Measurements from ENCODE around the gene FBP2.

The FBP2 gene

DNA sequence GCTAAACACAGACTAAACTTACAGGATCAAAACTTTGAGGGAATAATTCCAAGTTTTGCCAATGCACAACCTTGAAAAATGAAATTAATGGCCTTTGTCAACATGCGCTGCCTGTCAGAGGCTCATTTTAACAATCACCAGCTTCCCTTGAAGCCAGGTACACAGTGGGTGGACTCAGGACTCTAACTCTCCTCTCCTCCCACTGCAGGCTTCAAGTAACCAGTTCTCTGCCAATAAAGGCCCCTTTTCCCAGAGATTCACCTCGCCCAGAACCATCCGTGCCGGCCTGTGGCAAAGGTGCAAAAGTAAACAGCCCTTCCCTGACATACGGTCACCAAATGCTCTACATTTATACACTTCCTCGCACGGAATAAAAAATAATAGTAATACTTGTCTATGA lies 18.4 kb upstream of the FBP2 start:
- TF ChIP-seq, protein P1, sequence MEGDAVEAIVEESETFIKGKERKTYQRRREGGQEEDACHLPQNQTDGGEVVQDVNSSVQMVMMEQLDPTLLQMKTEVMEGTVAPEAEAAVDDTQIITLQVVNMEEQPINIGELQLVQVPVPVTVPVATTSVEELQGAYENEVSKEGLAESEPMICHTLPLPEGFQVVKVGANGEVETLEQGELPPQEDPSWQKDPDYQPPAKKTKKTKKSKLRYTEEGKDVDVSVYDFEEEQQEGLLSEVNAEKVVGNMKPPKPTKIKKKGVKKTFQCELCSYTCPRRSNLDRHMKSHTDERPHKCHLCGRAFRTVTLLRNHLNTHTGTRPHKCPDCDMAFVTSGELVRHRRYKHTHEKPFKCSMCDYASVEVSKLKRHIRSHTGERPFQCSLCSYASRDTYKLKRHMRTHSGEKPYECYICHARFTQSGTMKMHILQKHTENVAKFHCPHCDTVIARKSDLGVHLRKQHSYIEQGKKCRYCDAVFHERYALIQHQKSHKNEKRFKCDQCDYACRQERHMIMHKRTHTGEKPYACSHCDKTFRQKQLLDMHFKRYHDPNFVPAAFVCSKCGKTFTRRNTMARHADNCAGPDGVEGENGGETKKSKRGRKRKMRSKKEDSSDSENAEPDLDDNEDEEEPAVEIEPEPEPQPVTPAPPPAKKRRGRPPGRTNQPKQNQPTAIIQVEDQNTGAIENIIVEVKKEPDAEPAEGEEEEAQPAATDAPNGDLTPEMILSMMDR (IDR thresholded peaks at IDR 0.05; ENCODE audit: low read depth, low read length) = no peak
- no peaks in the 10 kb centered on the region for H3K36me3 ChIP-seq
- H3K4me1 ChIP-seq = peaks cover 15% of the 10 kb centered on the region

DNA sequence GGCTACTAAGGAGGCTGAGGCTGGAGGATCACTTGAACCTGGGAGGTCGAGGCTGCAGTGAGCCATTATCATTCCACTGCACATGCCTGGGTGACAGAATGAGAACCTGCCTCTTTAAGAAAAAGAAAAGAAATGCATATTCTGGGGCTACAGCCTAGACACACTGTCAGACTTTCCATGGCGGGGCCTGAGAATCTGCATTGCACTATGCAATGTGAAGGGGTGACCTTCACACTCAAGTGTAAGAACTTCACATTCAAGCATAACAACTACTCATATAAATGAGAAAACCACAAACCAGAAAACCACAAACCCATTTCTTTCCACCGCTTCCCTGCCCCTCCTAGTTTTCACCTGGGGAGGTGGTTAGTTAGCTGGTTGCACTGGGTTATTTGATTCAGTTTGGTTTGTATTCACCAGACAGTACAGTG lies 18.0 kb upstream of the FBP2 start:
- no peak overlapping the region for H3K4me3 ChIP-seq (ENCODE audit: low read depth, low read length)
- H3K4me1 ChIP-seq = peaks cover 15% of the 10 kb centered on the region
- H3K9me3 ChIP-seq = no peaks in the 10 kb centered on the region
- no peak for DNase-seq
- TF ChIP-seq, protein P1 (IDR thresholded peaks at IDR 0.05; ENCODE audit: low read depth, low read length) = no peak
- H3K36me3 ChIP-seq = no peaks in the 10 kb centered on the region
- no peaks in the 10 kb centered on the region for H3K27me3 ChIP-seq

More for the DNA sequence above, 18.4 kb upstream of the FBP2 start:
- H3K27me3 ChIP-seq = no peaks in the 10 kb centered on the region
- no peak overlapping the region for H3K4me3 ChIP-seq (ENCODE audit: low read depth, low read length)
- no peak for DNase-seq
- no peaks in the 10 kb centered on the region for H3K9me3 ChIP-seq

DNA sequence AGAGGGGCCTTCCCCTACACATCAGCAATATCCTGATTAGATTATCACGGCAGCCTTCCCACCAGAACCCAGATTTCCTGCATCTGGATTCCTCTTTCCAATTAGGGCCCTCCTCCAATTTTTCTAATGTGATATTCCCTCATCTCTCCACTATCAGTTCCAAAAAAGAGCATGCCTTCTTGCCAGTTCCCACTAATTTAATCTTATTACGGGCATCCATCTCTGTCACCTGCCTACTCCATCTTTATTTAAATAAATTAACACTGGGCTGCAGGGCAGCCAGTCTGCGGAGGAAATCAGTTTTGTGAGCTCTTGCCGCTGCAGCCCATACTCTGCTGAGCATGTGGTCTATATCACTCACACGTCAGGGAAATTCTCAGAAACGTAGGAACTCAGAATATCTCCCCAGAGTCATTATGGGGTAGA lies 16.6 kb upstream of the FBP2 start:
- TF ChIP-seq, protein P1 (IDR thresholded peaks at IDR 0.05; ENCODE audit: low read depth, low read length) = no peak
- Histone ChIP-seq H3K9me3 (no peaks in the 10 kb centered on the region), H3K27me3 (no peaks in the 10 kb centered on the region), H3K4me1 (peaks cover 15% of the 10 kb centered on the region), H3K36me3 (no peaks in the 10 kb centered on the region), H3K4me3 (ENCODE audit: low read depth, low read length) (peak overlapping the region; percentile 40)
- DNase-seq = peak; percentile 83

DNA sequence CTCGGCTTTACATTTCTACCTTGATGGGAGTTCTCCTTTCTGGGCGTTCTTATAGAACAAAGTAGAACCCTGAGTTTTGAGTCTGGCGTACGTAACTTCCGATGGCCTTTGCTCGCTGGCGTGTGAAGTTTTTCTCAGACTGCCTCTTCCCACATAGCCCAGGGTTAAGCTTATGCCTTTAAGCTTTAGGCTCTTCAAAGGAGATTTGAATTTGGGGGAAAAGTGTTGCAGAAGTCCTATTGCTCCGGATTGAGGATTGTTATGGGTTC lies 13.7 kb upstream of the FBP2 start:
- Histone ChIP-seq H3K27me3 (no peaks in the 10 kb centered on the region), H3K4me3 (ENCODE audit: low read depth, low read length) (no peak overlapping the region), H3K9me3 (no peaks in the 10 kb centered on the region), H3K4me1 (peaks cover 15% of the 10 kb centered on the region), H3K36me3 (no peaks in the 10 kb centered on the region)
- DNase-seq = no peak
- TF ChIP-seq, protein P1 (IDR thresholded peaks at IDR 0.05; ENCODE audit: low read depth, low read length) = no peak

DNA sequence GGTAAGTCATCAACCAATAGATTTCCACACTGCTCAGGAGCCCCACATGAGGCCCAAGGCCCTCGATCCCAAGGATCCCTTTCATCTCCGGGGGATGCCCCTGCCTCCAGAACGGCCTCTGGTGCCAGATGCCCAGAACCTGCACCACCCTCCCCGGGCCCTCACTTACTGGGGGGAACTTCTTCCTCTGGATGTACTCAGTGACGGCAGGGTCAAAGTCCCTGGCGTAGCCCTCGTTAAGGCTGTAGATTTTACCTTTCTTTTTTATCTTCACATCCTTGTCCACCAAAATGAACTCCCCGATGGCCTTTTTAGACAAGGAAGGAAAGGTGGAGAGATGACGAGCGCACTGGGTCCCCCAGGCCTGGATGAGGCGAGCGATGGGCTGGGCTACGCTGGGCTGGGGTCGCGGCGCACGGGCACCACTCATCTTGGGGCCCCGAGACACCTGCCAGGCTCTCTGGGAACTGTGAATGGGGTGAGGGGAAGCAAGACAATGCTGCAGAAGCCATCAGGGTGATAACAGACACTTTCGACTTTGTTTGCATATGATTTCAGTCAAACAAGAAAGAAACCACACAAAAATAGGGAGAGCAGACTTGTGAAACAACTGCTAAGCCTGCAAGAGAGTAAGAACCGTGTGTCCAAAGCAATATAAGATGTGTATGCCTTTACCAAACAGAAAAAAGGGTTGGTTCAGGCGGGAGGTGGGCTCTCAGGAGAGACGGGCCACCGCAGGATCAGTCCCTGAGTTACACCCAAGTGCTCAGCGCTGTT lies 13.2 kb upstream of the FBP2 start:
- no peaks in the 10 kb centered on the region for H3K36me3 ChIP-seq
- H3K9me3 ChIP-seq = no peaks in the 10 kb centered on the region
- TF ChIP-seq, protein P1 (IDR thresholded peaks at IDR 0.05; ENCODE audit: low read depth, low read length) = no peak
- DNase-seq = no peak
- peaks cover 14% of the 10 kb centered on the region for H3K4me1 ChIP-seq
- no peak overlapping the region for H3K4me3 ChIP-seq (ENCODE audit: low read depth, low read length)
- no peaks in the 10 kb centered on the region for H3K27me3 ChIP-seq

DNA sequence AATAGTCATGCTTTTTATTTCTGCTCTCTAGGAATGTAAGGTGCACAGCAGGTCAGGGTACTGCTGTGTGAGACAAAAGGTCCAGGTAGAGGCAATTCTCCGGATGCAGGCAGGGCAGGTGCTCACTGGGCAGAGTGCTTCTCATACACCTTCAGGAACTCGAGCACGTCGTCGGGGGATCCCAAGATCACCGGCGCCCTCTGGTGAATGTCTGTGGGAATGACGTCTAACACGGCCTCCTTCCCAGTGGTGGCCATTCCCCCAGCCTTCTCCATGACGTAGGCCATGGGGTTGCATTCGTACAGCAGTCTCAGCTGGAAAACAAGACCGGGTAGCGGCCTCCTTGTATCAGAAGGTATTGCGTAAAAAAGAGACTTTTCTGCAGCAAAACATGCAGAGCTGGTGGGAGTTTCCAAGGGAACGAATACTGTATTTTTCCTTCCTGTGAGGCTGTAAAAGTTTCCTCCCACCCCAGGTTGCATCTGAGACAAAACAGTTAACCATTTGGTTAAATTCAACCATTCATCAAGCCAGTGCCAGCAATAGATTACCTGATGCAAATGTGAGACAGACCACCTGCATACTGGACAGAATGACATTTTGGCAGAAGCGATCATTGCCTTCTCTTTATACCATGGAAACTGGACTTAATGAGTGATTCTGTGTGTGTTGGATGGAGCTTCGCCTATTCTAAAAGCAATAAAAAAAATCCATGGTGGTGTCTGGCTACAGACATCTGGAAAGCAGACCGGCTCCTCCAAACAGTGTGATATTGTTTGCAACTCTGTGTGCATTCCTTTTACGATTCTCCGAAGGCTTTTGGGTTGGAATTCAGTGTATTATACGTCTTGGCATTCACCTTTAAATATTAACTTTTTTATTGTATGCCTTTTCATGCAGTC lies 9.9 kb upstream of the FBP2 start:
- Histone ChIP-seq H3K36me3 (no peaks in the 10 kb centered on the region), H3K4me1 (no peaks in the 10 kb centered on the region), H3K4me3 (ENCODE audit: low read depth, low read length) (no peak overlapping the region), H3K9me3 (no peaks in the 10 kb centered on the region), H3K27me3 (no peaks in the 10 kb centered on the region)
- DNase-seq = peak; percentile 71
- TF ChIP-seq, protein P1 (IDR thresholded peaks at IDR 0.05; ENCODE audit: low read depth, low read length) = peak; percentile 77
